ENCODE results near the gene SNPH.

- TF ChIP-seq POLR2A (IDR thresholded peaks at IDR 0.05) (no peak), POLR2AphosphoS5 (IDR thresholded peaks at IDR 0.05) (no peak), EP300 (IDR thresholded peaks at IDR 0.05) (no peak)
These were observed 65.0 kb downstream of the SNPH start for GRCh38 chr20:1331101-1331500.
